ENCODE results near the gene FBXL19. TPM values are rescaled to one million over a fixed set of nuclear protein-coding genes. Genes with fewer than 3 reads are reported as not detected.

FBXL19 gene
- total RNA-seq, 2 donors from 2014 or later = 6.4 to 10.1 TPM

GRCh38 chr16:30893744-30894539, 29.4 kb upstream of the FBXL19 start, which contains the start of gene BCL7C:
TSS of gene BCL7C (minus strand) at chr16:30894077. CDS start at chr16:30893944, 133 bp downstream.
- intact Hi-C loops (cut with DNase I) = no loop called here
- DNase-seq (peak; percentile 95), ATAC-seq (peak; percentile 81 to 86)

GRCh38 chr16:30894540-30895368, 28.6 kb upstream of the FBXL19 start:
- ATAC-seq (no peak), DNase-seq (no peak)
- intact Hi-C loops (cut with DNase I) = no loop called here

GRCh38 chr16:30895627-30896260, 27.6 kb upstream of the FBXL19 start:
- ATAC-seq = no peak
- no peak for DNase-seq
- intact Hi-C loops (cut with DNase I) = no loop called here

GRCh38 chr16:30896261-30896888, 27.0 kb upstream of the FBXL19 start, which contains the start of gene CTF1:
TSS of gene CTF1 (plus strand) at chr16:30896614. CDS start at chr16:30896644, 30 bp downstream.
- DNase-seq = peak; percentile 81
- intact Hi-C loops (cut with DNase I) = no loop called here
- peak; percentile 79 to 81 for ATAC-seq

GRCh38 chr16:30896889-30897733, 26.3 kb upstream of the FBXL19 start:
- DNase-seq = peak; percentile 95
- intact Hi-C loops (cut with DNase I) = no loop called here
- peak; percentile 67 to 75 for ATAC-seq

GRCh38 chr16:30899794-30900193, 23.6 kb upstream of the FBXL19 start:
- intact Hi-C loops (cut with DNase I) = no loop called here
- ATAC-seq = no peak
- DNase-seq = no peak

GRCh38 chr16:30900588-30900987, 22.8 kb upstream of the FBXL19 start:
- intact Hi-C loops (cut with DNase I) = no loop called here
- ATAC-seq = no peak
- DNase-seq = no peak

GRCh38 chr16:30901201-30902028, 22.0 kb upstream of the FBXL19 start:
- ATAC-seq (no peak), DNase-seq (no peak)
- intact Hi-C loops (cut with DNase I) = loop anchor here in 1 of 2 donors (2.0 kb wide), 1 partner anchor 57 kb away; no protein-coding TSS in a partner anchor

GRCh38 chr16:30902029-30902972, 21.1 kb upstream of the FBXL19 start:
- intact Hi-C loops (cut with DNase I) = loop anchor here in 1 of 2 donors (2.0 kb wide), 1 partner anchor 58 kb away; no protein-coding TSS in a partner anchor
- DNase-seq (peak; percentile 79), ATAC-seq (peak; percentile 88 to 95)

GRCh38 chr16:30903002-30903401, 20.4 kb upstream of the FBXL19 start:
- no peak for DNase-seq
- intact Hi-C loops (cut with DNase I) = loop anchor here in 1 of 2 donors (2.0 kb wide), 1 partner anchor 58 kb away; no protein-coding TSS in a partner anchor
- ATAC-seq = no peak

GRCh38 chr16:30903596-30903995, 19.8 kb upstream of the FBXL19 start:
- DNase-seq (no peak), ATAC-seq (peak; percentile 44 to 50)
- intact Hi-C loops (cut with DNase I) = loop anchor here in 1 of 2 donors (2.0 kb wide), 1 partner anchor 59 kb away; no protein-coding TSS in a partner anchor

GRCh38 chr16:30904114-30904780, 19.1 kb upstream of the FBXL19 start:
- intact Hi-C loops (cut with DNase I) = no loop called here
- ATAC-seq (no peak), DNase-seq (no peak)

GRCh38 chr16:30907064-30907463, 16.3 kb upstream of the FBXL19 start:
- no peak for DNase-seq
- no peak for ATAC-seq
- intact Hi-C loops (cut with DNase I) = no loop called here

- no peak for ATAC-seq
- no peak for DNase-seq
- intact Hi-C loops (cut with DNase I) = no loop called here
Observed at GRCh38 chr16:30910427-30911029, 12.8 kb upstream of the FBXL19 start.

- ATAC-seq (no peak), DNase-seq (no peak)
- intact Hi-C loops (cut with DNase I) = no loop called here
Observed at GRCh38 chr16:30912794-30913412, 10.5 kb upstream of the FBXL19 start.

All from left cardiac atrium (tissue), 4 donors.